Activated naive CD4-positive, alpha-beta T cell treated with anti-CD3 and anti-CD28 coated beads, Interleukin-2, amount 10 ng/mL, durations not matched to agents 7 days and 5 days (primary cell): ENCODE measurements around the gene ZFAND5.

ENCODE experiments used
- CTCF ChIA-PET: fragments of 350-600 bp; sonication (Branson Sonifier 250); formaldehyde crosslinking; loops from one replicate; lab custom pipeline; 2021; ENCODE audit warnings: antibody characterized with exemption; lab: Charles Lee
- DNase-seq: peaks from one replicate; pipeline ENCODE4 v3.0.0-alpha.2; 2020
- H3K27ac Mint-ChIP-seq: one replicate; pipeline ENCODE4 v1.8.0; 2021; ENCODE audit warnings: mild to moderate bottlenecking, moderate library complexity, mixed read lengths
- H3K27me3 Mint-ChIP-seq: one replicate; pipeline ENCODE4 v1.8.0; 2021; ENCODE audit warnings: mild to moderate bottlenecking, mixed read lengths
- H3K36me3 Mint-ChIP-seq: one replicate; pipeline ENCODE4 v1.8.0; 2021; ENCODE audit warnings: mixed read lengths
- H3K4me1 Mint-ChIP-seq: one replicate; pipeline ENCODE4 v1.8.0; 2021; ENCODE audit warnings: mixed read lengths
- H3K4me3 Mint-ChIP-seq: one replicate; pipeline ENCODE4 v1.8.0; 2021; ENCODE audit warnings: mild to moderate bottlenecking, moderate library complexity, mixed read lengths
- H3K9me3 Mint-ChIP-seq: one replicate; pipeline ENCODE4 v1.8.0; 2021; ENCODE audit warnings: mixed read lengths

Gene ZFAND5, protein sequence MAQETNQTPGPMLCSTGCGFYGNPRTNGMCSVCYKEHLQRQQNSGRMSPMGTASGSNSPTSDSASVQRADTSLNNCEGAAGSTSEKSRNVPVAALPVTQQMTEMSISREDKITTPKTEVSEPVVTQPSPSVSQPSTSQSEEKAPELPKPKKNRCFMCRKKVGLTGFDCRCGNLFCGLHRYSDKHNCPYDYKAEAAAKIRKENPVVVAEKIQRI

DNA sequence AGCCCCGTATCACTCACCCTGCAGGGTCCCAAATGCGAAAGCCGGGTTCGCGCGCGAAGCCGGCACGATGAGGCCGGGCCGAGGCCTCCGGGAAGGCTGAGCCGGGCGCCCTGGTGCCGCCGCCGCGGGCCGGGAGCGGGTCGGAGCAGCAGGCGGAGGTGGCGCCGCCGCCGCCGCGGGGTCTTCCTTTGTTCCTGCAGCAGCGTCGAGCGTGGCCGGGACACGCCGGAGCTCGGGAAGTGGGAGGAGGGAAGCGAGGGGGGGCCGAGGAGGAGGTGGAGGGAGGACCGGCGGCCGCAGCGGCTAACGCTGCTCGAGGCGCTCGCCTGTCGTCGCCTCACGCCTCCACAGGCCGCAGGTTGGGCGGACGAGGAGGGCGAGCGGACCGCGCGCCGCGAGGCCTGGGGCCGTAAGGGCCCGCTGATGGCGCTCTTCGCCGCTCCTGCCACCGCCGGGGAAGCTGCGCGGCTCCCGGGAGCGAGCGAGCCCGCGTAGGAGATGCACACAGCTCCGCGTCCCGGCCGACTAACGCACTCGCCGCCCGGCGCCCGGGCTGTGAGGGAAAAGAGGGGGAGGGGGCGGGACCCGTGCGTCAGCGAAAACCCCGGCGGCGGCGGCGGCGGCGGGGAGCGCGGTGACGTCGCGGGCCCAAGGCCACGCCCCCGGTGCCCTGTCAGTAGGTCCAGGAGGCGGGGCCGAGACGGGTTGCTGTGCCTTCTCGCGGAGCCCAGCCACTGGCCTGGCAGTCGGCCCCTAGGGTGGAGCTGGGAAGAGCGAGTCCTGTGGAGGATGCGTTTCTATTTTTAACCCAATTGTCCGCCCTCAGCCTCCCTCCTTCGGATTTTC lies at the start of gene ZFAND5:
Gene ZFAND5, minus strand, starts transcription at position 530 of the 846 bp plus-strand sequence. CDS start 4,430 bp downstream, outside the sequence.
- peak within 1 kb of the TSS; percentile 86 for H3K4me3 Mint-ChIP-seq
- peak; percentile 95 for DNase-seq
- H3K36me3 Mint-ChIP-seq, result peaks cover 25% of the 10 kb centered on the region
- H3K4me1 Mint-ChIP-seq, result peaks cover 45% of the 10 kb centered on the region
- no peaks in the 10 kb centered on the region for H3K9me3 Mint-ChIP-seq
- peak within 1 kb of the TSS; percentile 96 for H3K27ac Mint-ChIP-seq
- CTCF ChIA-PET, result no interaction called here
- H3K27me3 Mint-ChIP-seq, result no peaks in the 10 kb centered on the region

DNA sequence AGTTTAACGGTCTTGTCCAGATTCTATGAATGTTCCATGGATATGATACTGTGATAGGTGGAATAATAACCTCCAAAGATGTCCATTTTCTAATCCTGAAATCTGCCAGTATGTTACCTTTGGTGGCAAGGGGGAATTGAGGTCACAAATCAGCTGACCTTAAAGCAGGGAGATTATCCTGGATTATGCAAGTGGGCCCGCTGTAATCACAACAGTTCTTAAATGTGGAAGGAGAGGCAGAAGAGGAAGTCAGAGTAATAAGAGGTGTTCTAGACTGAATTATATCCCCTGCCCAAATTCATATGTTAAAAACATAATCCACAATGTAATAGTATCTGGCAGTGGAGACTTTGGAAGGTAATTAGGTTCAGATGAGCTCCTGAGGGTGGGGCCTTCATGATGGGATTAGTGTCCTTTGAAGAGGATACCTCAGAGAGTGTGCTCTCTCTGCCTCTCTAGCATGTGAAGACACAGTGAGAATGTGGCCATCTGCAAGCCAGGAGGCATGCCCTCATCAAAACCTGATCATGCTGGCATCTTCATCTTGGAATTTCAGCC lies 47.6 kb upstream of the ZFAND5 start:
- H3K27ac Mint-ChIP-seq, result no peak overlapping the region
- no peaks in the 10 kb centered on the region for H3K9me3 Mint-ChIP-seq
- no peaks in the 10 kb centered on the region for H3K27me3 Mint-ChIP-seq
- no peaks in the 10 kb centered on the region for H3K4me1 Mint-ChIP-seq
- CTCF ChIA-PET, result no interaction called here
- no peak overlapping the region for H3K4me3 Mint-ChIP-seq
- DNase-seq, result no peak
- H3K36me3 Mint-ChIP-seq, result no peaks in the 10 kb centered on the region

DNA sequence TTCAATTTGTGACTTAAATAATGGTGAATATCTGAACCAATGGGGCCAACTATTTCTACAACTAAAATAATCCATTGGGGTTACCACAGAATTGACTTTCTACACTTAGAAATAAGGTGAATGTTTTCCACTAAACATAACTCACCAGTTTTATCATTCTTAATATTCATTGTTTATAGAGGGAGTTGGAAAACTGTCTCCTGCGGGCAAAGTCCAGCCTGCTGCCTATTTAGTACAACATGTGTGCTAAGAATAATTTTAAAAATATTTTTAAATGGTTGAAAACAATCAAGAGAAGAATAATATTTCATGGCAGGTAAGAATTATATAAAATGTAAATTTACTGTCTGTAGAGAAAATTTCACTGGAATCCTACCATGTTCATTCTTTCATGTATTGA lies 45.2 kb upstream of the ZFAND5 start:
- Mint-ChIP-seq H3K4me3 (no peak overlapping the region), H3K4me1 (no peaks in the 10 kb centered on the region), H3K27ac (no peak overlapping the region), H3K36me3 (no peaks in the 10 kb centered on the region), H3K9me3 (no peaks in the 10 kb centered on the region), H3K27me3 (no peaks in the 10 kb centered on the region)
- CTCF ChIA-PET, result no interaction called here
- DNase-seq, result no peak

- Mint-ChIP-seq H3K4me1 (no peaks in the 10 kb centered on the region), H3K27me3 (no peaks in the 10 kb centered on the region), H3K4me3 (no peak overlapping the region), H3K9me3 (no peaks in the 10 kb centered on the region), H3K27ac (no peak overlapping the region), H3K36me3 (no peaks in the 10 kb centered on the region)
- DNase-seq, result no peak
- CTCF ChIA-PET, result no interaction called here
Observed at GRCh38 chr9:72407114-72407513, 42.1 kb upstream of the ZFAND5 start.

DNA sequence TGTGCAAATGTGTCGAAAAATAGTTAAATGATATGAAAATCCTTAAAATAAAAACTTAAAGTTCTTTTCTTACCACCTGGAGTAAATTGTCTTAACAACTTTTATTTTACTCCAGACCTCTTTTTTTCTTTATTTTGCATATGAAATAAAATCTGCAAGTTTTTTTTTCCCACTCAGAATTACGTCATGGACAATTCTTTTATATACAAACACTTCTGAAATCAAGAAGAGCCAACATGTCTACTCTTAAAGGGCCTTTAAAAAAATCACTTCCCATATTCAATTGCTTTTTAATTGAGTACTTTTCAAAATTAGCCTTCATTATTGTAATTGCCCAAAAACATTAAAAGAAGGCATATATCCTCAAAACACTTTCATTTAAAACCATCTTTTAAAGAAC lies 37.7 kb upstream of the ZFAND5 start:
- Mint-ChIP-seq H3K4me3 (no peak overlapping the region), H3K9me3 (no peaks in the 10 kb centered on the region), H3K36me3 (no peaks in the 10 kb centered on the region), H3K27me3 (no peaks in the 10 kb centered on the region), H3K4me1 (no peaks in the 10 kb centered on the region), H3K27ac (no peak overlapping the region)
- CTCF ChIA-PET, result no interaction called here
- DNase-seq, result no peak

DNA sequence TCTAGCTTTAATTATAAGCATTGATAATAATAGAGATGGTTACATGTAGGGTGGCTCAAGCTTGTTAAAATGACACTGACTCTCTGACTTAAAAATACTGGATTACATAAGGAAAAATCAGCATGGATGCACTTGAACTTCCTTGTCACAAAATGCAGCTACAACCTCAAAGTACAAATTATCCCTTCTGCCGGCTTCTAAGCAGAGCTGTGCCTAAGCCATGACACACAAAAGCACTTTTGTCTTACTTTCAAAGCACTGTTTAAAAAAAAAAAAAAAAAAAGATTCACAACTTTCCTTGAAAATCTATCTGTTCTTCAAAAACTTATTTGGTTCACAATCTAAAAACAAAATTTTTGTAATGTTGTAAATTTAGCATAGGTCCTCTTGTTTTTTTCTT lies 36.4 kb upstream of the ZFAND5 start:
- Mint-ChIP-seq H3K27ac (no peak overlapping the region), H3K4me3 (no peak overlapping the region), H3K4me1 (no peaks in the 10 kb centered on the region), H3K36me3 (no peaks in the 10 kb centered on the region), H3K27me3 (no peaks in the 10 kb centered on the region), H3K9me3 (no peaks in the 10 kb centered on the region)
- DNase-seq, result no peak
- CTCF ChIA-PET, result no interaction called here

DNA sequence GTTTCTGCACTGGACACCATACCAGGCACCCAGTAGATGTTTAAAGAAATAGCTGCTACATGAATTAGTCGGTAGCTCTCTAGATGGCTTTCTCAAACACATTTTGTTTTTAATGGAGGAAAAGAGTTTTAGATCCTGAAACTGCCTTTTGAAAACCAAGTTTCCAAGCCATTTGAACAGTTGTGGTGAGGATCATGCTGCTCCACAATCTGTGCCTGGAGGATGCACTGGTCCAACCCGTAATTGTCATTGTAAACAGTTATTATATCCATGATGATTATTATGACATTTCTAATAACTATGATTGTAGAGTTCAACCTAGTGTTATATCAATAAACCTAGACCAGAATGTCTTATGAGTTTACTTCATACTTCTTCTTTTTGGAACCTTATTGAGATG lies 35.9 kb upstream of the ZFAND5 start:
- no peak overlapping the region for H3K27ac Mint-ChIP-seq
- no peaks in the 10 kb centered on the region for H3K4me1 Mint-ChIP-seq
- CTCF ChIA-PET, result no interaction called here
- no peaks in the 10 kb centered on the region for H3K27me3 Mint-ChIP-seq
- H3K4me3 Mint-ChIP-seq, result no peak overlapping the region
- H3K36me3 Mint-ChIP-seq, result no peaks in the 10 kb centered on the region
- DNase-seq, result no peak
- H3K9me3 Mint-ChIP-seq, result no peaks in the 10 kb centered on the region

DNA sequence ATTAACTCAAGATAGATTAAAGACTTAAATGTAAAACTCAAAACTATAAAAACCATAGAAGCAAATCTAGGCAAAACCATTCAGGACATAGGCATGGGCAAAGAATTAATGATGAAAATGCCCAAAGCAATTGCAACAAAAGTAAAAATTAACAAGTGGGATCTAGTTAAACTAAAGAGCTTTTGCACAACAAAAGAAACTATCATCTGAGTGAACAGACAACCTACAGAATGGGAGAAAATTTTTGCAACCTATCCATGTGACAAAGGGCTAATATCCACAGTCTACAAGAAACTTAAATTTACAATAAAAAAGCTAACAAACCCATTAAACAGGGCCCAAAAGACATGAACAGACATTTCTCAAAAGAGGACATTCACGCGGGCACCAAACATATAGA lies 34.4 kb upstream of the ZFAND5 start:
- H3K36me3 Mint-ChIP-seq, result no peaks in the 10 kb centered on the region
- DNase-seq, result no peak
- H3K4me3 Mint-ChIP-seq, result no peak overlapping the region
- no peaks in the 10 kb centered on the region for H3K4me1 Mint-ChIP-seq
- H3K27ac Mint-ChIP-seq, result no peak overlapping the region
- CTCF ChIA-PET, result no interaction called here
- H3K9me3 Mint-ChIP-seq, result no peaks in the 10 kb centered on the region
- H3K27me3 Mint-ChIP-seq, result no peaks in the 10 kb centered on the region

- Mint-ChIP-seq H3K36me3 (no peaks in the 10 kb centered on the region), H3K4me3 (no peak overlapping the region), H3K27ac (no peak overlapping the region), H3K9me3 (no peaks in the 10 kb centered on the region), H3K27me3 (no peaks in the 10 kb centered on the region), H3K4me1 (no peaks in the 10 kb centered on the region)
- no peak for DNase-seq
- CTCF ChIA-PET, result interaction anchor here (0.6 kb wide), 1 partner anchor 12 kb away, joined by 3 read pairs; no protein-coding TSS in a partner anchor
Observed at GRCh38 chr9:72396247-72397091, 31.5 kb upstream of the ZFAND5 start.

DNA sequence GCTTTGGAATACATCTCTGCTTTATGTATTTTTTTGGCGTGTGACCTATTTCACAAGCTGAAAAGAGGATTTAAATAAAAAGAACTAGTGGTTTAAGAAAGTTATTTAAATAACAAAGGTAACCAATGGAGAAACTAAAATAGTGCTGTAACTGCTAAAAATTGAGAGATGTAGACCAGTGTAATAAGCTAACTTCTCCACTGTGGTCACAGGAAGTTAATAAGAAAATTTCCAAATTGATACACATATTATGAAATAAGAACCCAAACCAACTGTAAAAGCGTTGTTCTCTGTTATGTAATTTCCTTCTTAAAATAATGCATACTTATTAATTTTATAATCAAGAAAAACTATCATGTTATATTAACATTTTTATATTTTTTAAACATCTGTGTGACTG lies 29.1 kb upstream of the ZFAND5 start:
- no peak for DNase-seq
- CTCF ChIA-PET, result interaction anchor here (0.6 to 1.0 kb wide), 2 partner anchors 9 to 69 kb away, joined by 3 read pairs; no protein-coding TSS in a partner anchor
- Mint-ChIP-seq H3K4me1 (peaks cover under 1% of the 10 kb centered on the region), H3K36me3 (no peaks in the 10 kb centered on the region), H3K9me3 (no peaks in the 10 kb centered on the region), H3K27me3 (no peaks in the 10 kb centered on the region), H3K27ac (no peak overlapping the region), H3K4me3 (no peak overlapping the region)

DNA sequence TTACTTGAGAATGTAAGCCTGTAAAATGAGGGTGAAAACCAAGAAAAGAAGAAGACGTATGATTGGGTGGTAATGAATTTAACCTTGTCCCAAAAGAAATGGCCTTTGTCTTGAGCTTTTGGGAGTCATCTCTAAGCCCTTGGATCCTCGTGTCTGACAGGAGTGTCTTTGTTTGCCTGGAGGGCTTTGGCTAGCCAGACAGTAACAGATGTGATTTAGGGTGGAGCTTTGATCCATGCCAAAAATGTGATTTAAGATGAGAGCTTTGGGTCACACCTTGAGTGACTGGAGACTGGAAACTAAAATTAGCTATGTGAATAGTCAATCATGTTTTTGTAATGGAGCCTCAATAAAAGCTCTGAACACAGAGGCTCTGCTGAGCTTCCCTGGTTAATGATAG lies 25.9 kb upstream of the ZFAND5 start:
- no peaks in the 10 kb centered on the region for H3K9me3 Mint-ChIP-seq
- CTCF ChIA-PET, result no interaction called here
- no peak for DNase-seq
- H3K4me3 Mint-ChIP-seq, result no peak overlapping the region
- no peak overlapping the region for H3K27ac Mint-ChIP-seq
- no peaks in the 10 kb centered on the region for H3K36me3 Mint-ChIP-seq
- peaks cover 12% of the 10 kb centered on the region for H3K4me1 Mint-ChIP-seq
- H3K27me3 Mint-ChIP-seq, result no peaks in the 10 kb centered on the region

GRCh38 chr9:72386186-72386585 lies 21.2 kb upstream of the ZFAND5 start:
- H3K27ac Mint-ChIP-seq, result no peak overlapping the region
- no peaks in the 10 kb centered on the region for H3K36me3 Mint-ChIP-seq
- CTCF ChIA-PET, result no interaction called here
- H3K4me3 Mint-ChIP-seq, result no peak overlapping the region
- H3K9me3 Mint-ChIP-seq, result no peaks in the 10 kb centered on the region
- peaks cover 12% of the 10 kb centered on the region for H3K4me1 Mint-ChIP-seq
- no peak for DNase-seq
- peaks cover 4% of the 10 kb centered on the region for H3K27me3 Mint-ChIP-seq

DNA sequence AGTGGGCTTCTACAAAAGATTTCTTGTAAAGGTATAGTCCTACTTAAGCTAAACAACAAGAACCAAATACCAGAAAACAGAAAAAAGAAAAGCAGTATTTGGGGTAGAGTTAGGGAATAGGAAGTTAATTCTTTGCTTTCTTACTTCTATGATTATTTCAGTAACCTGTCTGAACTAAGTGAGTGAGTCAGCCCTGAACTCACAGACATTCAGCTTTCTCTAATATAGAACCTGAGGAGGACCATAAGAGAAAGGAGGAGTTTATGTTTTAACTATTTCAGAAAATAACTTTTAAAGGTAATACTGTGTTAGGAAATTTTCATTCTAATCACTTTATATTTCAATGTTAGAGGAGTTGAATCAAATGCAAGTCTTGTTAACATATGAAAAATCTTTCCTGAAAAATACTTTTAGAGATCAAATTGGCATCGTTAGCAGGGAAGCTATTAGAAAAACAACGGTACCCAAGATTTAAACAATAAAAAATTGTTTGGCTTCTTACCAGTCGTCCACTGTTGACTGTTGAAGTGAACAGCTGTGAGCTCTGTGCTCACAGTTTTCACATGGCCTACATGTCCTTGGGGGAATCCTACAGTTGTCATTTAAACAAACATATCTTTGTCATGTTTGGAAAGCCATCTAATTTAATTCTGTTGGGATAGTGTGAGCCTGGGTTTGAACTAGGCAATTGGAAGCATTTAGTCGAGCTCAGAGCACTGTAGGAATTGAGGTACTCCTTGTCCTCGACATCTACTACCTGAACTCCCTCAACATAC lies 19.9 kb upstream of the ZFAND5 start:
- Mint-ChIP-seq H3K36me3 (no peaks in the 10 kb centered on the region), H3K9me3 (no peaks in the 10 kb centered on the region), H3K4me1 (peaks cover 12% of the 10 kb centered on the region), H3K27ac (no peak overlapping the region), H3K4me3 (no peak overlapping the region), H3K27me3 (peaks cover 6% of the 10 kb centered on the region)
- no peak for DNase-seq
- CTCF ChIA-PET, result interaction anchor here (0.7 to 1.0 kb wide), 2 partner anchors 9 to 104 kb away, joined by 3 read pairs; no protein-coding TSS in a partner anchor
